HCT116 (cell line): ENCODE data around the gene TSACC. TPM values are rescaled to one million over a fixed set of nuclear protein-coding genes. Genes with fewer than 3 reads are reported as not detected.

ENCODE experiments used
- ATAC-seq: fragments of 200-7000 bp; cut with Tn5 transposase; 2 replicates; pipeline ENCODE4 v1.9.1; 2020; ENCODE audit warnings: mild to moderate bottlenecking, moderate library complexity
- BruUV-seq: library from RNA; stranded (reverse); fragments of 400-500 nt; replicated peaks from 2 replicates; lab custom pipeline; 2021; lab: Mats Ljungman, UMichigan
- CTCF ChIA-PET: fragments of 300-600 bp; sonication (Branson Sonifier 250); formaldehyde crosslinking; loops from one replicate; lab custom pipeline; 2021; ENCODE audit warnings: antibody characterized with exemption; lab: Charles Lee
- POLR2A ChIA-PET: fragments of 300-600, 350-600 bp; sonication (Branson Sonifier 250); formaldehyde crosslinking; loops from one replicate; lab custom pipeline; 2021; ENCODE audit warnings: antibody characterized with exemption; lab: Charles Lee
- RAD21 ChIA-PET, 2 experiments: fragments of 300-600 bp; sonication (Branson Sonifier 250); formaldehyde crosslinking; loops; one replicate each; lab custom pipeline; 2023; ENCODE audit warnings: low total read pairs in 2 of 2; ENCODE audit not compliant: uncharacterized antibody in 2 of 2, unreplicated experiment in 2 of 2, low non-redundant PET in 1 of 2; lab: Charles Lee
- DNase-seq: peaks from one replicate; pipeline ENCODE4 v3.0.0-alpha.2; 2010; ENCODE audit warnings: low read depth, low spot score
- H2AFZ ChIP-seq: fragments of 200-600 bp; shearing (Covaris generic), sonication (generic); 2 replicates; pipeline ENCODE4 v1.6.1; 2017; ENCODE audit warnings: low read depth, mixed run types, mixed read lengths, antibody characterized with exemption, low read length; ENCODE audit not compliant: poor library complexity, severe bottlenecking
- H3K27ac ChIP-seq: 2 replicates; pipeline ENCODE4 v1.5.1; 2012; ENCODE audit warnings: low read depth, low read length
- H3K27me3 ChIP-seq: fragments of 200-600 bp; sonication (generic); 2 replicates; pipeline ENCODE4 v1.6.1; 2016; ENCODE audit warnings: mixed run types, low read length, mixed read lengths; ENCODE audit not compliant: insufficient read depth
- H3K36me3 ChIP-seq, 2 experiments: fragments of 200-500 bp in 1 of 2; fragments of 200-600 bp in 1 of 2; sonication (Bioruptor generic) in 1 of 2; sonication (generic) in 1 of 2; 2 replicates each; pipeline versions ENCODE4 v1.5.1 to v1.6.1; 2014 to 2016; ENCODE audit warnings: low read length in 2 of 2, inconsistent platforms in 1 of 2, mixed read lengths in 1 of 2, mixed run types in 1 of 2; ENCODE audit not compliant: insufficient read depth in 2 of 2, control insufficient read depth in 1 of 2
- H3K4me1 ChIP-seq, 2 experiments: fragments of 200-600 bp in 1 of 2; sonication (generic) in 1 of 2; 2 replicates each; pipeline versions ENCODE4 v1.5.1 to v1.6.1; 2012 to 2017; ENCODE audit warnings: low read length in 2 of 2, inconsistent platforms in 1 of 2, mild to moderate bottlenecking in 1 of 2, mixed read lengths in 1 of 2, mixed run types in 1 of 2, moderate library complexity in 1 of 2; ENCODE audit not compliant: insufficient read depth in 2 of 2, control insufficient read depth in 1 of 2
- H3K4me2 ChIP-seq: fragments of 200-600 bp; sonication (generic); 2 replicates; pipeline ENCODE4 v1.6.1; 2017; ENCODE audit warnings: mixed run types, low read length, mixed read lengths
- H3K4me3 ChIP-seq, 2 experiments: fragments of 200-600 bp in 1 of 2; sonication (generic) in 1 of 2; replicated peaks in 1 of 2; 2 replicates each; pipeline ENCODE4 v1.5.1; 2011 to 2016; ENCODE audit warnings: low read length in 2 of 2, control low read depth in 1 of 2, low read depth in 1 of 2, mild to moderate bottlenecking in 1 of 2, mixed read lengths in 1 of 2, mixed run types in 1 of 2
- H3K79me2 ChIP-seq: fragments of 200-600 bp; sonication (generic); 2 replicates; pipeline ENCODE4 v1.6.1; 2017; ENCODE audit warnings: mild to moderate bottlenecking, mixed run types, low read length, moderate library complexity, mixed read lengths; ENCODE audit not compliant: insufficient read depth
- H3K9ac ChIP-seq: fragments of 200-600 bp; sonication (generic); 2 replicates; pipeline ENCODE4 v1.6.1; 2016; ENCODE audit warnings: low read length, mixed read lengths
- H3K9me2 ChIP-seq: fragments of 200-600 bp; sonication (generic), shearing (Covaris generic); 2 replicates; pipeline ENCODE4 v1.6.1; 2017; ENCODE audit warnings: mixed run types, mild to moderate bottlenecking, moderate library complexity; ENCODE audit not compliant: insufficient read depth
- H3K9me3 ChIP-seq, 2 experiments: fragments of 200-500 bp in 1 of 2; fragments of 200-600 bp in 1 of 2; sonication (Bioruptor generic) in 1 of 2; sonication (generic) in 1 of 2; 2 replicates each; pipeline ENCODE4 v1.6.1; 2014 to 2017; ENCODE audit warnings: low read length in 2 of 2, mixed read lengths in 2 of 2, inconsistent platforms in 1 of 2, low read depth in 1 of 2, mild to moderate bottlenecking in 1 of 2, mixed run types in 1 of 2, moderate library complexity in 1 of 2; ENCODE audit not compliant: control insufficient read depth in 1 of 2, insufficient read depth in 1 of 2
- H4K20me1 ChIP-seq: fragments of 200-600 bp; sonication (generic), shearing (Covaris generic); 2 replicates; pipeline ENCODE4 v1.6.1; 2017; ENCODE audit warnings: mixed run types, mild to moderate bottlenecking, moderate library complexity; ENCODE audit not compliant: insufficient read depth
- ATF3 ChIP-seq: IDR thresholded peaks from 2 replicates; pipeline ENCODE4 v1.6.1; 2012
- CBX3 ChIP-seq: IDR thresholded peaks from 2 replicates; pipeline ENCODE4 v1.6.1; 2012; ENCODE audit warnings: low read depth
- CTCF ChIP-seq, 3 experiments: fragments of 200-600 bp in 1 of 3; sonication (generic) in 1 of 3; IDR thresholded peaks in 2 of 3; conservative IDR thresholded peaks in 1 of 3; 2 replicates each; pipeline ENCODE4 v1.5.1; 2012 to 2017; ENCODE audit warnings: low read depth in 2 of 3, low read length in 2 of 3, antibody characterized with exemption in 1 of 3, borderline replicate concordance in 1 of 3, control low read depth in 1 of 3, mild to moderate bottlenecking in 1 of 3, mixed read lengths in 1 of 3, mixed run types in 1 of 3, moderate library complexity in 1 of 3; ENCODE audit not compliant: insufficient read depth in 1 of 3
- EGR1 ChIP-seq: IDR thresholded peaks from 2 replicates; pipeline ENCODE4 v1.6.1; 2012; ENCODE audit warnings: low read depth
- ELF1 ChIP-seq: IDR thresholded peaks from 2 replicates; pipeline ENCODE4 v1.6.1; 2012; ENCODE audit warnings: low read depth, borderline replicate concordance
- EZH2 ChIP-seq: fragments of 200-600 bp; sonication (generic); IDR thresholded peaks from 2 replicates; pipeline ENCODE4 v1.6.1; 2017; ENCODE audit warnings: antibody characterized with exemption, mixed run types
- EZH2phosphoT487 ChIP-seq: fragments of 200-600 bp; IDR thresholded peaks from 2 replicates; pipeline ENCODE4 v1.6.1; 2018; ENCODE audit warnings: antibody characterized with exemption, borderline replicate concordance
- JUND ChIP-seq: IDR thresholded peaks from 2 replicates; pipeline ENCODE4 v1.6.1; 2012
- MAX ChIP-seq: IDR thresholded peaks from 2 replicates; pipeline ENCODE4 v1.6.1; 2012
- POLR2A ChIP-seq: IDR thresholded peaks from 2 replicates; pipeline ENCODE4 v1.7.0; 2011; ENCODE audit warnings: borderline replicate concordance; ENCODE audit not compliant: insufficient read depth, insufficient read length; ENCODE audit errors: extremely low read depth
- POLR2AphosphoS5 ChIP-seq: IDR thresholded peaks from 2 replicates; pipeline ENCODE4 v1.6.1; 2011; ENCODE audit warnings: mild to moderate bottlenecking, low read depth, low read length, moderate library complexity
- RAD21 ChIP-seq: IDR thresholded peaks from 2 replicates; pipeline ENCODE4 v1.6.1; 2012; ENCODE audit warnings: low read depth, mild to moderate bottlenecking
- SIN3A ChIP-seq: IDR thresholded peaks from 2 replicates; pipeline ENCODE4 v1.6.1; 2012; ENCODE audit warnings: low read depth
- SP1 ChIP-seq: IDR thresholded peaks from 2 replicates; pipeline ENCODE4 v1.6.1; 2012; ENCODE audit warnings: low read depth
- SRF ChIP-seq: IDR thresholded peaks from 2 replicates; pipeline ENCODE4 v1.6.1; 2012; ENCODE audit warnings: low read depth
- TCF7L2 ChIP-seq: IDR thresholded peaks from 2 replicates; pipeline ENCODE4 v1.7.0; 2011; ENCODE audit warnings: borderline replicate concordance, inconsistent platforms; ENCODE audit not compliant: insufficient read depth, insufficient read length; ENCODE audit errors: extremely low read depth
- intact Hi-C: fragments of 100-400 bp; cut with micrococcal nuclease; formaldehyde crosslinking; loops from 2 replicates; pipeline ENCODE4 v1.10.0; 2022
- total RNA-seq: library from RNA; stranded (reverse); gene quantifications from one replicate; pipeline ENCODE4 v1.2.1, GENCODE V29; 2021; ENCODE audit not compliant: unreplicated experiment

The TSACC gene
- total RNA-seq, 1 experiment from 2014 or later: 1.0 TPM

- no peaks in the 10 kb centered on the region for H3K79me2 ChIP-seq
- no peak overlapping the region for H3K27ac ChIP-seq
- H3K9me3 ChIP-seq: no peaks in the 10 kb centered on the region
- 0 out of 2 replicates have a peak overlapping the region, but pooled peaks have one; percentile 13 for H3K4me2 ChIP-seq
- TF ChIP-seq RAD21 (peak; percentile 78), CTCF (IDR thresholded peaks at IDR 0.05 in 2 of 3, conservative IDR thresholded peaks at IDR 0.05 in 1 of 3; ENCODE audit: borderline replicate concordance in 1 of 3, insufficient read depth in 1 of 3, low read depth in 2 of 3, low read length in 2 of 3) (peak; percentile 46 to 62 (median 59)), SRF (no peak)
- BruUV-seq: no TSS peak
- H3K27me3 ChIP-seq: no peaks in the 10 kb centered on the region
- no peaks in the 10 kb centered on the region for H3K36me3 ChIP-seq
- intact Hi-C loops: loop anchor here (2.0 kb wide), 1 partner anchor 269 kb away; no protein-coding TSS in a partner anchor
- H3K9me2 ChIP-seq: no peaks in the 10 kb centered on the region
- ChIA-PET POLR2A (interaction anchor here (0.7 to 1.3 kb wide), 2 partner anchors 11 to 22 kb away, joined by 3 read pairs; partner anchors contain the start of genes CCT3 and TSACC), CTCF (interaction anchor here (0.9 to 2.6 kb wide), 5 partner anchors 15 to 334 kb away, joined by 3 to 8 read pairs (median 5); no protein-coding TSS in a partner anchor), RAD21 (interaction anchor here in 1 of 2 experiments (0.5 kb wide), 1 partner anchor 269 kb away, joined by 3 read pairs; no protein-coding TSS in a partner anchor)
- H3K4me1 ChIP-seq: peaks cover 13 to 17% of the 10 kb centered on the region in 2 experiments; a peak in 3 of 4 replicates
- ATAC-seq (peak; percentile 73), DNase-seq (no peak)
- H2AFZ ChIP-seq: no peak overlapping the region
- no peak overlapping the region for H3K4me3 ChIP-seq
- H3K9ac ChIP-seq: no peak overlapping the region
- no peaks in the 10 kb centered on the region for H4K20me1 ChIP-seq
Measured at GRCh38 chr1:156359973-156360372, 21.6 kb downstream of the TSACC start.

GRCh38 chr1:156360534-156360933 lies 22.2 kb downstream of the TSACC start:
- DNase-seq: no peak
- CTCF ChIA-PET: no interaction called here
- Histone ChIP-seq H2AFZ (no peak overlapping the region), H4K20me1 (no peaks in the 10 kb centered on the region), H3K4me2 (no peak overlapping the region), H3K9me3 (no peaks in the 10 kb centered on the region), H3K27me3 (no peaks in the 10 kb centered on the region), H3K79me2 (no peaks in the 10 kb centered on the region), H3K9me2 (no peaks in the 10 kb centered on the region), H3K36me3 (no peaks in the 10 kb centered on the region), H3K4me3 (no peak overlapping the region), H3K27ac (no peak overlapping the region), H3K4me1 (peaks cover 13 to 17% of the 10 kb centered on the region in 2 experiments; a peak in 3 of 4 replicates), H3K9ac (no peak overlapping the region)
- intact Hi-C loops: loop anchor here (2.0 kb wide), 1 partner anchor 270 kb away; no protein-coding TSS in a partner anchor
- POLR2A ChIA-PET: no interaction called here
- RAD21 ChIA-PET: no interaction called here
- ATAC-seq: no peak
- no TSS peak for BruUV-seq
- TF ChIP-seq EGR1 (no peak), ATF3 (no peak), EZH2 (no peak), JUND (no peak), POLR2AphosphoS5 (no peak), MAX (no peak), ELF1 (no peak), SIN3A (no peak), RAD21 (no peak), SP1 (no peak), SRF (no peak), POLR2A (no peak), CBX3 (no peak), EZH2phosphoT487 (no peak), TCF7L2 (no peak)
